C4-2B (cell line): ENCODE results near the gene PCNT.

Source experiments
- H3K27ac ChIP-seq: fragments of 450-650 bp; 2 replicates; pipeline ENCODE4 v1.5.1; 2017
- CTCF ChIP-seq: fragments of 450-650 bp; conservative IDR thresholded peaks from 2 replicates; pipeline ENCODE4 v1.5.1; 2017; ENCODE audit warnings: mild to moderate bottlenecking
- ZFX ChIP-seq: fragments of 450-650 bp; IDR thresholded peaks from 2 replicates; pipeline ENCODE4 v1.6.1; 2017

PCNT gene

GRCh38 chr21:46436621-46437020, 112.7 kb downstream of the PCNT start:
- TF ChIP-seq CTCF, result no peak
- no peak for TF ChIP-seq ZFX
- no peak overlapping the region for H3K27ac ChIP-seq

GRCh38 chr21:46437096-46437498, 113.1 kb downstream of the PCNT start:
- TF ChIP-seq CTCF (no peak), ZFX (no peak)
- H3K27ac ChIP-seq, result no peak overlapping the region

- TF ChIP-seq ZFX, result no peak
- no peak for TF ChIP-seq CTCF
- no peak overlapping the region for H3K27ac ChIP-seq
Measured at GRCh38 chr21:46437511-46437910, 113.6 kb downstream of the PCNT start.

- no peak overlapping the region for H3K27ac ChIP-seq
- TF ChIP-seq CTCF, result no peak
- no peak for TF ChIP-seq ZFX
Measured at GRCh38 chr21:46438241-46438640, 114.3 kb downstream of the PCNT start.

GRCh38 chr21:46439906-46440305, 116.0 kb downstream of the PCNT start:
- TF ChIP-seq CTCF, result no peak
- TF ChIP-seq ZFX, result no peak
- H3K27ac ChIP-seq, result no peak overlapping the region

GRCh38 chr21:46441331-46441730, 117.4 kb downstream of the PCNT start:
- no peak overlapping the region for H3K27ac ChIP-seq
- no peak for TF ChIP-seq CTCF
- TF ChIP-seq ZFX, result no peak

GRCh38 chr21:46441961-46442498, 118.1 kb downstream of the PCNT start:
- no peak for TF ChIP-seq ZFX
- no peak for TF ChIP-seq CTCF
- H3K27ac ChIP-seq, result no peak overlapping the region
